Type B pancreatic cell (in vitro differentiated cells): ENCODE data around the gene PRKCA. TPM values are rescaled to one million over a fixed set of nuclear protein-coding genes. Genes with fewer than 3 reads are reported as not detected.

Experiments
- DNase-seq: peaks from one replicate; pipeline ENCODE4 v3.0.0; 2021; ENCODE audit warnings: mixed read lengths; ENCODE audit not compliant: unreplicated experiment; ENCODE audit errors: extremely low spot score
- H3K27ac Mint-ChIP-seq: 2 replicates; pipeline ENCODE4 v1.8.0; 2021; ENCODE audit warnings: mild to moderate bottlenecking, mixed read lengths
- H3K27me3 Mint-ChIP-seq: 2 replicates; pipeline ENCODE4 v1.8.0; 2021; ENCODE audit warnings: mixed read lengths
- H3K36me3 Mint-ChIP-seq: 2 replicates; pipeline ENCODE4 v1.8.0; 2021; ENCODE audit warnings: mixed read lengths
- H3K4me1 Mint-ChIP-seq: one replicate; pipeline ENCODE4 v1.8.0; 2021; ENCODE audit warnings: mixed read lengths; ENCODE audit not compliant: unreplicated experiment
- H3K4me3 Mint-ChIP-seq: 2 replicates; pipeline ENCODE4 v1.8.0; 2021; ENCODE audit warnings: mild to moderate bottlenecking, mixed read lengths
- H3K9me3 Mint-ChIP-seq: 2 replicates; pipeline ENCODE4 v1.8.0; 2021; ENCODE audit warnings: mixed read lengths
- total RNA-seq: library from RNA; stranded (reverse); gene quantifications from 2 replicates; pipeline ENCODE4 v1.2.1, GENCODE V29; 2021; ENCODE audit warnings: low replicate concordance
- TF ChIP-seq, protein P1 (sequence below): fragments of 200-600 bp; sonication (generic); conservative IDR thresholded peaks from 2 replicates; pipeline ENCODE4 v1.5.0; 2021; ENCODE audit warnings: antibody characterized with exemption, mild to moderate bottlenecking

PRKCA gene
- total RNA-seq, 1 donor from 2014 or later: 16.1 TPM

DNA sequence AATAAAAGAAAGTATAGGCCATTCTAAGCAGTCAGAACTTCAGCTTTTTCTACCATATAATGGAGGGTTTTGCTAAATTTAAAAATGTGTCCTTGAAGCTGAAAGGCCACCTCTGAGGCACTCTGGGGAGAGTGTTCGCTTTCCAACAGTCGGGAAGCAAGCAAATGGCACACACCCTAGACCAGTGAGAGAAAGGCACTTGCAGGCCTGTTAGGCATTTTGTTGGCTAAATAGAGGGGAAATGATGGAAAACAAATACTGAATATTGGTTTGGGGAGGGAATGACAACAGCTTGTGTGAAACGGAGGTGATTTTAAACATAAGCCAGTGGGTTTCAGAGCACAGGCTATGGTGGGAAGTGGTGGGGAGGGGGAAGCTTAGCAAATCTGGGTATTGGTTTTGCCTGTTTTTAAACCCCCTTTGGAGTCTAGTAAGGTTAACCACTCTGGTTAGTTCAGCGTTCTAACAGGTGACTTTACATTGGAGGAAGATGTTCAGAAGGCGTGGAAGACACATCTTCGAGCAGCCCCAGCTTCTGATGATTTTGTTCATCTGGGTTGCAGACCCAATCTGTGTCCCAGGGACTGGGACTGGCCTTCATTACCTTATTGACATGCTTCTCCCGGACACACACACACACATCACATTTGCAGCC lies 90.5 kb downstream of the PRKCA start:
- no peak overlapping the region for H3K27ac Mint-ChIP-seq

DNA sequence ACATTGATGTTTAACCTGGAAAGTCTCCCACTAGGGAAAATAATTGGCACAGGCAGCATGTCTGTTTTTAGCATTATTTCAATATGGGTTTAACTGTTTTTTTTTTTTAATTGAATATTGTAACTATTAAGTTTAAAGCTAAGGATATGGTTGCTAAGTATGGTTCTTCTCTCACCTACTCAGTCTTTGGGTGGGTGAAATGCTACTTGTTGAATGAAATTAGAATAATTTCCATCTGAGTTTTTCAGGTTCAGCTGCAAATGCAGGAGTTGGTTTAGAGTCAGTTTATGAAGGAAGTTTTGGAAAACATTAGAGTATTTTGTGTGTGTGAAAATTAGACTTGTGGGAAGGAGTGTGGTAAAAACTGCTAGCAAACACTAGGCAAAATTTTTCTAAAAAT lies 93.5 kb downstream of the PRKCA start:
- Mint-ChIP-seq H3K9me3 (peaks cover 5% of the 10 kb centered on the region), H3K4me3 (no peak overlapping the region), H3K27ac (no peak overlapping the region), H3K27me3 (no peaks in the 10 kb centered on the region), H3K36me3 (peaks cover 7% of the 10 kb centered on the region), H3K4me1 (peaks cover 14% of the 10 kb centered on the region)
- TF ChIP-seq, protein P1, sequence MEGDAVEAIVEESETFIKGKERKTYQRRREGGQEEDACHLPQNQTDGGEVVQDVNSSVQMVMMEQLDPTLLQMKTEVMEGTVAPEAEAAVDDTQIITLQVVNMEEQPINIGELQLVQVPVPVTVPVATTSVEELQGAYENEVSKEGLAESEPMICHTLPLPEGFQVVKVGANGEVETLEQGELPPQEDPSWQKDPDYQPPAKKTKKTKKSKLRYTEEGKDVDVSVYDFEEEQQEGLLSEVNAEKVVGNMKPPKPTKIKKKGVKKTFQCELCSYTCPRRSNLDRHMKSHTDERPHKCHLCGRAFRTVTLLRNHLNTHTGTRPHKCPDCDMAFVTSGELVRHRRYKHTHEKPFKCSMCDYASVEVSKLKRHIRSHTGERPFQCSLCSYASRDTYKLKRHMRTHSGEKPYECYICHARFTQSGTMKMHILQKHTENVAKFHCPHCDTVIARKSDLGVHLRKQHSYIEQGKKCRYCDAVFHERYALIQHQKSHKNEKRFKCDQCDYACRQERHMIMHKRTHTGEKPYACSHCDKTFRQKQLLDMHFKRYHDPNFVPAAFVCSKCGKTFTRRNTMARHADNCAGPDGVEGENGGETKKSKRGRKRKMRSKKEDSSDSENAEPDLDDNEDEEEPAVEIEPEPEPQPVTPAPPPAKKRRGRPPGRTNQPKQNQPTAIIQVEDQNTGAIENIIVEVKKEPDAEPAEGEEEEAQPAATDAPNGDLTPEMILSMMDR: no peak
- DNase-seq: no peak

More for the DNA sequence above, 90.5 kb downstream of the PRKCA start:
- Mint-ChIP-seq H3K4me3 (no peak overlapping the region), H3K4me1 (peaks cover 8% of the 10 kb centered on the region), H3K36me3 (peaks cover 7% of the 10 kb centered on the region), H3K9me3 (no peaks in the 10 kb centered on the region), H3K27me3 (no peaks in the 10 kb centered on the region)
- TF ChIP-seq, protein P1: no peak
- DNase-seq: no peak

DNA sequence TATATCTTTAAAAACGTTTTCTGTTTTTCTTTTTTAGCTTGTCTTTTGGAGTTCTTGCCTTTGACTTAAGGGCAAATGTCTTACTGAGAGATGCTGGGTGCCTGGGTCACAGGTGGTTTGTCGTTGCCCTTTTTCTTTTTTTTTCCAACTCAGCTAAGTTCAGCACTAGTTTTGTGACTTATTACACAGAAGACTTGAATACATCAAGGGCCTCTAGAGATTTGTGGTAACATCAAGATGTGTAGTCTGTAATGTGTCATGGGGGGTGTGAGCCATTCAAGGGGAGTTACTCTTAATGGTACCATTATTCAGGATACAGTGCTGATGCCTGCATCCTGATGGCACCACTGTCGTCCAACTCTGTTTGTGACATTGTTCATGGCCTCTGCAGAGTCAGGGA lies 95.1 kb downstream of the PRKCA start:
- Mint-ChIP-seq H3K27me3 (no peaks in the 10 kb centered on the region), H3K4me3 (no peak overlapping the region), H3K36me3 (peaks cover 7% of the 10 kb centered on the region), H3K27ac (no peak overlapping the region), H3K9me3 (peaks cover 5% of the 10 kb centered on the region), H3K4me1 (peaks cover 10% of the 10 kb centered on the region)
- no peak for DNase-seq
- TF ChIP-seq, protein P1: no peak

DNA sequence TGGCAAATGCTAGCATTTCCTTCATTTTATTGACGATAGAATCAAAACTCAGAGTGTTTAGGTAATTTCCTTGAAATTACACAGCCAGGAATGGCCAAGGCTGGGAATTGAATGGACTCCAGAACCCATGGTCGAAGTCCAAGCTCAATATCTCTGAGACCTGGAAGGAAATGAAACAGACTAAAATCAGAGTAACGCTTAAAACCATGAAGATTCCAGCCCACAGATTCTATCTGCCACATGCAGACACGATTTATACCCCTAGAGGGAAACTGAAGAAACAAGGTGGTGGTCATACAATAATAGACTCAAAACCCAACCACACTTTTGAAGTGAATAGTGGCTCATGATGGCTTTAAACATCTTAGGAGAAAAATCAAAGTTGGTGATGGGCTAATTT lies 95.6 kb downstream of the PRKCA start:
- TF ChIP-seq, protein P1: no peak
- DNase-seq: no peak
- Mint-ChIP-seq H3K9me3 (peaks cover 5% of the 10 kb centered on the region), H3K4me1 (peaks cover 10% of the 10 kb centered on the region), H3K36me3 (peaks cover 3% of the 10 kb centered on the region), H3K27me3 (no peaks in the 10 kb centered on the region), H3K27ac (no peak overlapping the region), H3K4me3 (no peak overlapping the region)

DNA sequence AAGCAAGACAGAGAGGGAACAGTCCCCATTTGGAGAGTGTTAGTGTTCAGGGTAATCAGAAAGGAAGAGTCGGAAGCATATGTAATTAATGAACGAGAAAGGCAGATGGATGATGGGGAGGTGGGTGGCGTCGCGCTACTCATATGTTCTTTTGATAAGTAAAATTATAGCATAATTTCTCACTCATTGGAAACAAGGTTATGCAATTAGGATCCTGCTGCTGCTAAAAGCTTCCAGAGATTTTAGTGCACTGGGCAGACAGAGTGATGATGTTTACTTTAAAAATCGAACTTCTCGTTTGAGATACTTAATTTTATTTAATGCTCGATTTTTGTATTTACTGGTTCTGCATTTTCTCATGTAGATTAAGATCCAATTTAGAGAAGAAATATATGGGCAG lies 96.2 kb downstream of the PRKCA start:
- TF ChIP-seq, protein P1: no peak
- no peak overlapping the region for H3K27ac Mint-ChIP-seq
- H3K27me3 Mint-ChIP-seq: no peaks in the 10 kb centered on the region
- peaks cover 5% of the 10 kb centered on the region for H3K9me3 Mint-ChIP-seq
- peaks cover 15% of the 10 kb centered on the region for H3K4me1 Mint-ChIP-seq
- H3K36me3 Mint-ChIP-seq: peaks cover 3% of the 10 kb centered on the region
- no peak for DNase-seq
- H3K4me3 Mint-ChIP-seq: no peak overlapping the region
